GM19193 (cell line): ENCODE measurements around the gene LEMD3.

Source experiments
- POLR2A ChIP-seq: IDR thresholded peaks from 4 replicates; pipeline ENCODE4 v1.6.1; 2011; ENCODE audit not compliant: insufficient read depth, insufficient read length; ENCODE audit errors: extremely low read depth

Gene LEMD3

GRCh38 chr12:65188179-65188701, 18.9 kb downstream of the LEMD3 start:
- no peak for TF ChIP-seq POLR2A

- TF ChIP-seq POLR2A: no peak
Measured at GRCh38 chr12:65189028-65189718, 19.8 kb downstream of the LEMD3 start.

GRCh38 chr12:65192963-65193516, 23.7 kb downstream of the LEMD3 start:
- no peak for TF ChIP-seq POLR2A

GRCh38 chr12:65194949-65195348, 25.6 kb downstream of the LEMD3 start:
- TF ChIP-seq POLR2A: no peak

- TF ChIP-seq POLR2A: no peak
Measured at GRCh38 chr12:65195387-65196055, 26.1 kb downstream of the LEMD3 start.

- TF ChIP-seq POLR2A: no peak
Measured at GRCh38 chr12:65196762-65197567, 27.6 kb downstream of the LEMD3 start.

GRCh38 chr12:65199604-65200003, 30.2 kb downstream of the LEMD3 start:
- no peak for TF ChIP-seq POLR2A

GRCh38 chr12:65200007-65200665, 30.8 kb downstream of the LEMD3 start:
- no peak for TF ChIP-seq POLR2A

GRCh38 chr12:65203376-65203775, 34.0 kb downstream of the LEMD3 start:
- TF ChIP-seq POLR2A: no peak

GRCh38 chr12:65204886-65205525, 35.6 kb downstream of the LEMD3 start:
- TF ChIP-seq POLR2A: no peak

GRCh38 chr12:65205886-65206285, 36.5 kb downstream of the LEMD3 start:
- TF ChIP-seq POLR2A: no peak

GRCh38 chr12:65208125-65208524, 38.7 kb downstream of the LEMD3 start:
- no peak for TF ChIP-seq POLR2A

- TF ChIP-seq POLR2A: no peak
Measured at GRCh38 chr12:65208964-65209654, 39.7 kb downstream of the LEMD3 start.
